Measurements from ENCODE around the gene LAX1. TPM values are rescaled to one million over a fixed set of nuclear protein-coding genes. Genes with fewer than 3 reads are reported as not detected.
A peak's percentile ranks its signal among the peaks of the same experiment; 100 is the strongest.
"Not testable (repeated sequence)": the region's sequence is repeated elsewhere in the genome, so short reads cannot be mapped to it uniquely, and the experiment has no call there.

Gene LAX1
- total RNA-seq, 2 donors from 2014 or later, result 21.7 to 23.9 TPM

DNA sequence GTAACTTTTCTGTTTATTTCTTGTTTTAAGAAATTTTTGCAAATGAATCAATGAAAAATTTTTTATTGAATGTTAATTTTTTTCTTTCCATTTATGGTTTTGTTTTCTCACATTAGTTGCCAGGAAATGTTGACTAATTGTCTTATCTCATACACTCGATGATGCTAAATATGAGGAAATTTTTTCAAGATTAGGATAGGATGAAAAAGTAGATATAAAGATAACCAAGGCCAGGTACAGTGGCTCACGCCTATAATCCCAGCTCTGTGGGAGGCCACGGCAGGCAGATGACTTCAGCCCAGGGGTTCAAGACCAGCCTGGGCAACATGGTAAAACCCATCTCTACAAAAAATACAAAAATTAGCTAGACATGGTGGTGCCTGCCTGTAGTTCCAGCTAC is 12.6 kb downstream of the LAX1 start:
- peaks cover 4% of the 10 kb centered on the region for H3K4me1 Mint-ChIP-seq
- no peaks in the 10 kb centered on the region for H3K9me3 ChIP-seq (ENCODE audit: control insufficient read depth, low read length, poor library complexity, severe bottlenecking)
- no peak overlapping the region for H3K4me3 Mint-ChIP-seq
- H3K27me3 Mint-ChIP-seq, result no peaks in the 10 kb centered on the region
- ATAC-seq, result no peak
- H3K27ac Mint-ChIP-seq, result no peak overlapping the region
- no peak for DNase-seq
- H3K36me3 Mint-ChIP-seq (ENCODE audit: low read depth), result peaks cover 2% of the 10 kb centered on the region

- H3K27ac Mint-ChIP-seq, result peak overlapping the region; percentile 39
- H3K27me3 Mint-ChIP-seq, result no peaks in the 10 kb centered on the region
- ATAC-seq, result no peak
- no peak for DNase-seq
- peaks cover 2% of the 10 kb centered on the region for H3K36me3 Mint-ChIP-seq (ENCODE audit: low read depth)
- peaks cover 4% of the 10 kb centered on the region for H3K4me1 Mint-ChIP-seq
- no peaks in the 10 kb centered on the region for H3K9me3 ChIP-seq (ENCODE audit: control insufficient read depth, low read length, poor library complexity, severe bottlenecking)
- H3K4me3 Mint-ChIP-seq, result no peak overlapping the region
Observed at GRCh38 chr1:203778146-203778545, 13.2 kb downstream of the LAX1 start.

DNA sequence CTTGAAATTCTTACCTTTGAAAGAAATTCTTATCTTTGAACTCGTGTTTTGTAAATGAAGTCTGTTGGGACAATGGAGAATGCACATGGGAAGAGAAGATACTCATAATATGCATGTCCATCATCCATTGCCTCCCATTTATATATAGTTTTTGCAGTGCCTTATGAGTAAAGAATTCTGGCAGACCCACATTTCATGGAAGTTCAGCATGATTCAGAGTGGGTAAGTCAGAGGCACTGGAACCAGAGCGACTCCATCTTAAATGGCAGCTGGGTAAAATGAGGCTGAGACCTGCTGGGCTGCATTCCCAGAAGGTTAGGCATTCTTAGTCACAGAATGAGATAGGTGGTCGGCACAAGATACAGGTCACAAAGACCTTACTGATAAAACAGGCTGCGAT is 13.8 kb downstream of the LAX1 start:
- no peaks in the 10 kb centered on the region for H3K9me3 ChIP-seq (ENCODE audit: control insufficient read depth, low read length, poor library complexity, severe bottlenecking)
- no peak overlapping the region for H3K4me3 Mint-ChIP-seq
- H3K27ac Mint-ChIP-seq, result peak overlapping the region; percentile 39

DNA sequence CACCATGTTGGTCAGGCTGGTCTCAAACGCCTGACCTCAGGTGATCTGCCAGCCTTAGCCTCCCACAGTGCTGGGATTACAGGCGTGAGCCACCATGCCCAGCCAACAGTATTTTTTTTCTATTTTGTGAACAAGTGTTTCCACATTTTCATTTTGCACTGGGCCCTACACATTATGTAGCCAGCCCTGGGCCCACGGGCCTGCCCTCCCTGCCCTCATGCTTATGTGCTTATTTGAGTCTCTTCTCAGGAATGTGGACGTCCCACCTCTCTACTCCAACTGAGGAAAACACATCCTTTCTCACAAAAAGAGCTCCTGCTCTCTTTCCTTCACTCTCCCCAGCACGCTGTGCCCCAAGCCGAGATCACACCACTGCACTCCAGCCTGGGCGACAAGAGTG is 17.0 kb downstream of the LAX1 start:
- no peak overlapping the region for H3K27ac Mint-ChIP-seq

More for the DNA sequence above, 13.8 kb downstream of the LAX1 start:
- peaks cover under 1% of the 10 kb centered on the region for H3K36me3 Mint-ChIP-seq (ENCODE audit: low read depth)
- H3K27me3 Mint-ChIP-seq, result no peaks in the 10 kb centered on the region
- H3K4me1 Mint-ChIP-seq, result peaks cover 4% of the 10 kb centered on the region
- no peak for ATAC-seq
- no peak for DNase-seq

DNA sequence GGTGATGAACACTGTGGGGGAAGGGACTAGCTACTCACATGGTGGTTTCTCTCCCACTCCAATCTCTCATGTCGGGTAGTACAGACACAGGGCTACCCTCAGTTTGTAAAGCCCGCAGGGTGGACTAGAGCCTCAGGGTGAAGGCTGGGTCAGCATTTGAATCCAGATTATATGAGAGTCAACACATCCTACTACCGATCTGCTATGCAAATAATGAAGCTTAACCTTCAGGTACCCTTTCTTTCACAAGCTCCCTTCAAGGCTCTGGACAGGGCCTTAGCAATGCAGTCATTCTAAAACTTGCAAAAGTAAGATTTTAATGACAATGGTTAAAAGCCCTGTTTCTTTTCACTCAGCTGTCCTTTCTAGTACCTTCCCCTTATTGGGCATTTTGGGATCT is 25.0 kb downstream of the LAX1 start:
- DNase-seq (no peak), ATAC-seq (no peak)
- no peaks in the 10 kb centered on the region for H3K9me3 ChIP-seq (ENCODE audit: control insufficient read depth, low read length, poor library complexity, severe bottlenecking)
- Mint-ChIP-seq H3K36me3 (ENCODE audit: low read depth) (no peaks in the 10 kb centered on the region), H3K4me1 (peaks cover 10% of the 10 kb centered on the region), H3K27ac (no peak overlapping the region), H3K4me3 (no peak overlapping the region), H3K27me3 (no peaks in the 10 kb centered on the region)

More for the DNA sequence above, 17.0 kb downstream of the LAX1 start:
- Mint-ChIP-seq H3K4me1 (no peaks in the 10 kb centered on the region), H3K4me3 (no peak overlapping the region), H3K27me3 (no peaks in the 10 kb centered on the region), H3K36me3 (ENCODE audit: low read depth) (no peaks in the 10 kb centered on the region)
- DNase-seq, result no peak
- ATAC-seq, result no peak
- H3K9me3 ChIP-seq (ENCODE audit: control insufficient read depth, low read length, poor library complexity, severe bottlenecking), result no peaks in the 10 kb centered on the region

DNA sequence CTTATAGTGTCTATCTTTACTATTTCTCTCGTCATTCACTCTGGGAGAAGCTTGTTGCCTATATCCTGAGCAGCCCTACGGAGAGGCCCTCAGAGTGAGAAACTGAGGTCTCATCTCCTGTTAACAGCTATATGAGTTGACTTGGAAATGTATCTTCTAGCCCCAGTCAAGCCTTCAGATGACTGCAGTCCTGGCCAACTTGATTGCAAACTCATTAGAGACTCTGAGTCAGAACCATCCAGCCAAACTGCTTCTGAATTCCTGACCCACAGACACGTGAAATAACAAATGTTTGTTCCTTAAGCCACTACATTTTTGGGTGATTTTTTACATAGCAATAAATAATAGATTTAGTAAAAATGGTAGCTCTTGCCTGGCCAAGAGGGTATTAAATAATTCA is 26.5 kb downstream of the LAX1 start:
- no peaks in the 10 kb centered on the region for H3K9me3 ChIP-seq (ENCODE audit: control insufficient read depth, low read length, poor library complexity, severe bottlenecking)
- Mint-ChIP-seq H3K27ac (no peak overlapping the region), H3K4me3 (no peak overlapping the region), H3K4me1 (peaks cover 18% of the 10 kb centered on the region), H3K27me3 (no peaks in the 10 kb centered on the region), H3K36me3 (ENCODE audit: low read depth) (peaks cover 3% of the 10 kb centered on the region)
- no peak for DNase-seq
- no peak for ATAC-seq

DNA sequence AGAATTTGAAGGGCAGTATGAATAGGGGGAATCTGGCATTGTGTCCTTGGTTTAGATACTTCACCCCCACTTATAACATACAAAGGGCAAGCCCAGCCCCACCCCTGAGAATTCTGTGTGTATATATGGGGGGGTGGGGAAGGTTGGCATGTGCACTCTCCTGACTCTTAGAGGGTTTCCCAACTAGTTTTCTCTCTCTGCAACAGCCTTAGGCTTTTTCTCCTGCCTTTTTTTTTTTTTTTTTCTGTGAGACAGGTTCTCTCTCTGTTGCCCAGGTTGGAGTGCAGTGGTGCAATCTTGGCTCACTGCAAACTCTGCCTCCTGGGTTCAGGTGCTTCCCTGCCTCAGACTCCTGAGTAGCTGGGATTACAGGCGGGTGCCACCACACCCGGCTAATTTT is 27.5 kb downstream of the LAX1 start:
- Mint-ChIP-seq H3K36me3 (ENCODE audit: low read depth) (peaks cover 5% of the 10 kb centered on the region), H3K27ac (no peak overlapping the region), H3K4me3 (no peak overlapping the region), H3K4me1 (peaks cover 25% of the 10 kb centered on the region), H3K27me3 (no peaks in the 10 kb centered on the region)
- no peak for ATAC-seq
- no peaks in the 10 kb centered on the region for H3K9me3 ChIP-seq (ENCODE audit: control insufficient read depth, low read length, poor library complexity, severe bottlenecking)
- DNase-seq, result no peak

- H3K36me3 Mint-ChIP-seq (ENCODE audit: low read depth); H3K27me3 Mint-ChIP-seq; ATAC-seq; H3K9me3 ChIP-seq (ENCODE audit: control insufficient read depth, low read length, poor library complexity, severe bottlenecking); DNase-seq; H3K4me3 Mint-ChIP-seq: not testable (repeated sequence)
- Mint-ChIP-seq H3K27ac (peak overlapping the region; percentile 41), H3K4me1 (peaks cover 34% of the 10 kb centered on the region)
Observed at GRCh38 chr1:203793561-203793960, 28.6 kb downstream of the LAX1 start.

DNA sequence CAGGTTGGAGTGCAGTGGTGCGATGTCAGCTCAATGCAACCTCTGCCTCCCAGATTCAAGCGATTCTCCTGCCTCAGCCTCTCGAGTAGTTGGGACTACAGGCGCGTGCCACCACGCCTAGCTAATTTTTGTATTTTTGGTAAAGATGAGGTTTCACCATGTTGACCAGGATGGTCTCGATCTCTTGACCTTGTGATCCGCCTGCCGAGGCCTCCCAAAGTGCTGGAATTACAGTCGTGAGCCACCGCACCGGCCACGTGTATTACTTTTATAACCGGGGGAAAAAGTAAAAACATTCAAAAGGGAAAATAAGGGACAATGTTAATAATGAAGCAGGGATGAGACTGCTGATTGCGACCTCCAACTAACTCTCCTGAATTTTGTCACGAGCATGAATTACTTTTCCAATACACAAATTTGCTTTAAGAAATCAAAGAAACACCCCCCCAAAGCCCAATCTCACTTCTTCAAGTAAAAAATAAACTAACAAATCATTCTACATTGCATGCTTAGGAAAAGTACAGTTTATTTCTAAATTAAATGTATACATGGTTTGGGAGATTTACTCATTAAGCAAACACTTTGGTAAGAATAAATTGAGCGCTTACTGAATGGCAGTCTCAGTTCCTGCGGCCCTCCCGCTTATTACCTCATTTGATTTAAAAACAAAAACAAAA is 29.9 kb downstream of the LAX1 start:
- Mint-ChIP-seq H3K4me3 (peak overlapping the region; percentile 100), H3K4me1 (peaks cover 35% of the 10 kb centered on the region), H3K27ac (peak overlapping the region; percentile 98), H3K36me3 (ENCODE audit: low read depth) (peaks cover 7% of the 10 kb centered on the region), H3K27me3 (no peaks in the 10 kb centered on the region)
- no peaks in the 10 kb centered on the region for H3K9me3 ChIP-seq (ENCODE audit: control insufficient read depth, low read length, poor library complexity, severe bottlenecking)
- ATAC-seq (no peak), DNase-seq (no peak)

GRCh38 chr1:203795441-203796235 is 30.7 kb downstream of the LAX1 start, which contains the start of the genes ZBED6 and ZC3H11A:
Gene ZBED6 (plus strand): TSS chr1:203795623. CDS start chr1:203797523, 1,900 bp downstream.
Gene ZC3H11A (plus strand): TSS chr1:203795623. CDS start chr1:203817071, 21,448 bp downstream.
- Mint-ChIP-seq H3K4me1 (peaks cover 38% of the 10 kb centered on the region), H3K27me3 (no peaks in the 10 kb centered on the region)
- peak; percentile 95 to 97 (median 96) for DNase-seq

DNA sequence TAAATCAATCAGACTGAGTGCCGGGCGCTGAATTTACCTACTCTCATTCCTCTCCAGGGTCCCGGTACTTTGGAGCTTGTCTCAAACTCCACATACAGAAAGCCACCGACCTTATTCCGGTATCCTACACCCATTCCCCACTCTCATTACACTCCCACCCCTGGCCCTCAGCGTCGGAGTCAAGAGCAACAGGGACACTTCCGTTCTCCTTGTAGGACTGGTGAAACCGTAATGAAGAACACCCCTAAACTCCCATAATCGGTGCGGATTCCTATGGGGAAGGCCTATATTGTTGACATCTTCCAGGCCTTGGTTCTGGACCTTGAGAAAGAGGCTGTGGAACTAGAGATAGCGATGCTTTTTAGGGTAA is 31.2 kb downstream of the LAX1 start:
- no peaks in the 10 kb centered on the region for H3K9me3 ChIP-seq (ENCODE audit: control insufficient read depth, low read length, poor library complexity, severe bottlenecking)
- H3K36me3 Mint-ChIP-seq (ENCODE audit: low read depth), result peaks cover 7% of the 10 kb centered on the region
- peaks cover 40% of the 10 kb centered on the region for H3K4me1 Mint-ChIP-seq
- H3K27ac Mint-ChIP-seq, result peak overlapping the region; percentile 98
- ATAC-seq (no peak), DNase-seq (peak in 1 of 3 donors; percentile 11)
- no peaks in the 10 kb centered on the region for H3K27me3 Mint-ChIP-seq
- peak overlapping the region; percentile 100 for H3K4me3 Mint-ChIP-seq

More at GRCh38 chr1:203795441-203796235, 30.7 kb downstream of the LAX1 start, which contains the start of the genes ZBED6 and ZC3H11A:
- ATAC-seq, result peak; percentile 99
- Mint-ChIP-seq H3K27ac (peak within 1 kb of the TSS; percentile 98), H3K4me3 (peak within 1 kb of the TSS; percentile 100), H3K36me3 (ENCODE audit: low read depth) (peaks cover 7% of the 10 kb centered on the region)
- no peaks in the 10 kb centered on the region for H3K9me3 ChIP-seq (ENCODE audit: control insufficient read depth, low read length, poor library complexity, severe bottlenecking)

- DNase-seq (no peak), ATAC-seq (no peak)
- Mint-ChIP-seq H3K27ac (peak overlapping the region; percentile 98), H3K4me1 (peaks cover 41% of the 10 kb centered on the region), H3K36me3 (ENCODE audit: low read depth) (peaks cover 7% of the 10 kb centered on the region), H3K4me3 (peak overlapping the region; percentile 19), H3K27me3 (no peaks in the 10 kb centered on the region)
- no peaks in the 10 kb centered on the region for H3K9me3 ChIP-seq (ENCODE audit: control insufficient read depth, low read length, poor library complexity, severe bottlenecking)
Observed at GRCh38 chr1:203797216-203797615, 32.2 kb downstream of the LAX1 start.

GRCh38 chr1:203797948-203798655 is 33.1 kb downstream of the LAX1 start:
- DNase-seq, result no peak
- Mint-ChIP-seq H3K4me3 (peak overlapping the region; percentile 10), H3K27ac (no peak overlapping the region), H3K36me3 (ENCODE audit: low read depth) (peaks cover 7% of the 10 kb centered on the region), H3K4me1 (peaks cover 43% of the 10 kb centered on the region), H3K27me3 (no peaks in the 10 kb centered on the region)
- H3K9me3 ChIP-seq (ENCODE audit: control insufficient read depth, low read length, poor library complexity, severe bottlenecking), result no peaks in the 10 kb centered on the region
- no peak for ATAC-seq

Measured in T-helper 17 cell (primary cell).